D721Med (cell line): ENCODE results near the gene LCT.
"Not testable (repeated sequence)": the region's sequence is repeated elsewhere in the genome, so short reads cannot be mapped to it uniquely, and the experiment has no call there.

ENCODE experiments used
- DNase-seq: peaks from one replicate; pipeline ENCODE4 v3.0.0; 2011; ENCODE audit warnings: low spot score; ENCODE audit not compliant: insufficient read length
- FAIRE-seq: peaks from 2 replicates; lab custom pipeline; 2011; peaks lifted over from hg19 to GRCh38; lab: Jason Lieb, UNC
- CTCF ChIP-seq: IDR thresholded peaks from 2 replicates; pipeline ENCODE4 v1.5.1; 2012; ENCODE audit warnings: mild to moderate bottlenecking, control low read depth; ENCODE audit not compliant: insufficient read depth; ENCODE audit errors: missing control alignments

Gene LCT

DNA sequence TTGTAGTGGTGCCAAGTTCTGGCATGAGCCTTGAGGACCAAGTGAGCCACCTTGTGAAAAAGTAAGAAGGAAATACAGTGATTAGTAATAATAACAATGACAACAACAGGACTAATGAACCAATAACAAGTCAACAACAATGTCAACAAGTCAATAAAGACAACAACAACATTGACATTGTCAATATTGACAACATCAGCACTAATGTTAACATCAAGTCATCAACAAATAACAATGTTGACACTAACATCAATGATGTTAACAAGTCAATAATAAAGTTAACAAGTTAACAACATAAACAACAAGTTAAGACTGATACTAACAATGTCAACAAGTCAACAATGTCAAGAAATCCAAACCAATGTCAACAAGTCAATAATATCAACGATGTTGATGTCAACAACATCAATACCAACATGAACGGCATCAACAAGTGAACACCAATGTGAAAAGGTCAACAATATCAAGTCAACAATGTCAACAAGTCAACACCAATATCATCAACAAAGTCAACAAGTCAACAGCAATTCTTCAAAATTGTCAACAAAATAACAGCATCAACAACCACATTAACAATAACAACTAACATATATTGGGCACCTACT is 24.0 kb downstream of the LCT start:
- no peak for TF ChIP-seq CTCF
- FAIRE-seq, result no peak
- no peak for DNase-seq

GRCh38 chr2:135807874-135808273 is 29.1 kb downstream of the LCT start:
- not testable (repeated sequence) for FAIRE-seq

GRCh38 chr2:135803278-135803677 is 33.7 kb downstream of the LCT start:
- FAIRE-seq (no peak), DNase-seq (no peak)
- TF ChIP-seq CTCF, result no peak

More at GRCh38 chr2:135807874-135808273, 29.1 kb downstream of the LCT start:
- DNase-seq, result not testable (repeated sequence)

- TF ChIP-seq CTCF, result no peak
- DNase-seq, result no peak
- FAIRE-seq, result no peak
These were observed 34.6 kb downstream of the LCT start for GRCh38 chr2:135802350-135802749.

DNA sequence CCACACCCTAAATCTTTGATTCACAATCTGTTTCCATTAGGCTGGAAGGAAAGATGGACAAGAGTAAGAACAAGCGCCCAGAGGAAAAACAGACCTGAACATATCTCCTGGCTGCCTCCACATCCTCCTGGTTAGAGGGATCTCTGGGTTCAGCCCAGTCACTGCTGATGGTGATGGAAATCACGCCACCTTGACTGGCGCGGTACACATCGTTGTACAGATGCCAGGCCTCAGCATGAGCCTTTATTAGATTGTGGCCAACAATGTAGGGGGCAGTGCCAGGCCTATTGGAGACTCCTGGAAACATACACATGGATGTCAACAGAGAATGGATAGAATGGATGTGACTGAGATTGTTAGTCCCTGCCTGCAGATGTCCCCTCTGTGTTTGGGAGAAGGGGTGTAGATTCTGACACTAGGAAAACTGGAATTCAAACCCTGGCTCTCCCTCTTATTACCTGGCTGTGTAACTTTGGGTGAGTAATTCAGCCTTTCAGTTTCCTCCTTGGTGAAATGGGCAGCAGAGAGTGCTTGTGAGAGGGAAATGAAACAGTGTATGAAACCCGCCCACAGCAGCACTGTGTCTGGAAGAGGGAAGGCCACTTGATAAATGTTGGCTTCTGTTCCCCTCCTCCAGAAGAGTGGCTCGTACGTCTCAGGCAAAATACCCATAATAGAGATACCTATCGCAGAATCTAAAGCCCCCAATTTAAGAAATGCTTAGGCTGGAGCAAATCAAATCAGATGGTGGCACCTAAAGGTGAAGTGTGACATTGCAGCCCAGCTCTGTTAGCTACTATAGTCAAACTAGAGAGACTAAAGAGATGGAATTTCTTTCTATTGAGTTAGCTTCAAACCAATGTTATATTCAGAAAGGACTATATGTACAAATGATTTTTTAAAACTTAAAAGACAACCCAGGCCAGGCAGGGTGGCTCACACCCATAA is 36.2 kb downstream of the LCT start:
- DNase-seq (no peak), FAIRE-seq (no peak)

DNA sequence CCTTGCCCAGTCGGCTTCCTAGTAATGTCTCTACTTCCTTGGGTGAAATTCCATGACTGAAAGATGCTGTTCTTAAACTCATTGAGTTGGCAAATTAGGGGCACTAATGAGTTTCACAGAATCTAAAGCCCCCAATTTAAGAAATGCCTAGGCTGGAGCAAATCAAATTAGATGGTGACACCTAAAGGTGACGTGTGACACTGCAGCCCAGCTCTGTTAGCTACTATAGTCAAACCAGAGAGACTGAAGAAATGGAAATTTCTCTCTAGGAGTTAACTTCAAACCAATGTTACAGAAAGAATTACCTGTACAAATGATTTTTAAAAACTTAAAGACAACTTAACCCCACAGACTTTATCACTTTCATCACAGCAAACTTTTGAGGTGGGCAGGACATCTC is 37.2 kb downstream of the LCT start:
- DNase-seq (no peak), FAIRE-seq (no peak)
- no peak for TF ChIP-seq CTCF

More for the DNA sequence above, 36.2 kb downstream of the LCT start:
- no peak for TF ChIP-seq CTCF

DNA sequence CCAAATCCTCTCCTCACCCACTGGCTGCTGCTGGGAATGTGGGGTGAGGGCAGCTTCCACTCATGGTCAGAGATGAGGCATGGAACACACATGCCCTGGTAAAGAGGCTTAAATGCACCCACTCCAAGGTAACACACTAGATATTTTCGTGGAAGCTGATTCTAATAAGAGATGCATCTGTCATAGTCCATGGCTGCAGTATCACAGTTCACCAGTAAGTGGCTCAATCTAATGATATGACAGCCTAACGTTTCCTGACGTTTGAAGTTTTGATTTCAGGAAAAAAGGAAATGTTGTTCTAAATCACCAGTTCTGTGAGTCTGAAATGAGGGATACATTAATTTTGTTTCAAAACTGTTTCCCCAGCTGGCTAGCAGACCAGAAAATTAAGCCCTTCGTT is 38.2 kb downstream of the LCT start:
- DNase-seq (no peak), FAIRE-seq (no peak)
- peak; percentile 29 for TF ChIP-seq CTCF
